IPS-18c (cell line): Measurements from ENCODE around the gene C5orf58.

Experiments used
- H3K4me3 ChIP-seq: 2 replicates; pipeline ENCODE4 v1.7.0; 2013; ENCODE audit warnings: low read depth, mild to moderate bottlenecking, low read length, moderate library complexity; ENCODE audit not compliant: insufficient read depth
- H3K9me3 ChIP-seq: one replicate; pipeline ENCODE4 v1.6.1; 2013; ENCODE audit warnings: mild to moderate bottlenecking, low read length, moderate library complexity; ENCODE audit not compliant: control insufficient read depth, insufficient read depth

The C5orf58 gene

DNA sequence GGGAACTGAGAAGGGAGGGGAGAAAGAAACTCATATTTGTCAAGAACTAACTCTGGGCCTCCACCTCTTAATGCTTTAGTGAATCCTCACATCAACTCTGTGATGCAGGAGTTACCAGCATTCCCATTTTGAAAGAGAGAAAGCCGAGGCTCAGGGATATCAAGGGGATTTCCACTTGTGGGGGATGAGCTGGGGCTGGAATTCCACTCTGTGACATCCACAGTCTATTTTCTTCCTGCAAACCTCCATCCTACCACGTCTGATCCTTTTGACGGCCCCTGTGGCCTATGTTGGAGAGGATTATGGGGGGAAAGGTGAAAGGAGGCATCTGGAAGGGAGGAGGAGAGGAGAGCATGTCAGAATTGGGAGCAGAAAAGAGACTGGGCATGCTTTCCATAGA is 55.8 kb downstream of the C5orf58 start:
- no peak overlapping the region for H3K4me3 ChIP-seq
- no peaks in the 10 kb centered on the region for H3K9me3 ChIP-seq

DNA sequence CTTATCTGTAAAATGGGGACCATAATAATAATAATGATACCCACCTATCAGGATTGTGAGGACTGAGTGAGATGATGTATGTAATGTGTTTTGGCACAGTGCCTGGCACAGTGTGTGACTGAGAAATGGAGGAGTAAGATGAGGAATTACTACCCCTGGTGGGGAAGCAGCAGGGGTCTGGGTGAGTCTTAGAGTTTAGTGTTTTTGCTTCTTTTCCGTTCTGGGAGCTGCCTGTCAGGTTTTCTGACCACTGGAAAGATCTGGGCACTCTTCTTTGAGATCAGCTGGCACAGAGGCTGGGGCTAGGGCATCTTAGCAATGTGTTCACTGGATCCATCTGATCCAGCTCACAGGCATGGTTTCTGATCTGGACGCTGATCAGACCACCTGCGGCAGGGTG is 56.3 kb downstream of the C5orf58 start:
- no peak overlapping the region for H3K4me3 ChIP-seq

DNA sequence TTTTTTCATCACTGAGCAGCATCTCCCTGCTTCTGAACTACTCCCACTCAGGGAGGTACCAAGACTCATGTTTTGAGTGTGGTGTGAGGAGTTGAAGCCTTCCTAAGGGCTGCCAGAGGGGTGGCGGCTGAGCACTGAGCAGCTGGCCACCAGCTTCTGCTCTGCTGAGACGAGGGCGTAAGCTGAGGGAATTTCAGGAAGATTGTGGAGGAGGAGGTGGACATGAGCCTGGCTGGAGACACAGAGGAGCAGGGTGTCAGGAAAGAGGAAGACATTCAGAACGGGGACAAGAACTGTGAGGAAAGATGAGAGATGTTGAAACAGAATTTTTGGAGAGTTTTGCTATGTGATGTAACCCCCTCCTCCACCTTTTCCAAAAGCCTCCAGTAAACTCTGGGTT is 57.0 kb downstream of the C5orf58 start:
- Histone ChIP-seq H3K4me3 (no peak overlapping the region), H3K9me3 (no peaks in the 10 kb centered on the region)

More for the DNA sequence above, 56.3 kb downstream of the C5orf58 start:
- no peaks in the 10 kb centered on the region for H3K9me3 ChIP-seq

DNA sequence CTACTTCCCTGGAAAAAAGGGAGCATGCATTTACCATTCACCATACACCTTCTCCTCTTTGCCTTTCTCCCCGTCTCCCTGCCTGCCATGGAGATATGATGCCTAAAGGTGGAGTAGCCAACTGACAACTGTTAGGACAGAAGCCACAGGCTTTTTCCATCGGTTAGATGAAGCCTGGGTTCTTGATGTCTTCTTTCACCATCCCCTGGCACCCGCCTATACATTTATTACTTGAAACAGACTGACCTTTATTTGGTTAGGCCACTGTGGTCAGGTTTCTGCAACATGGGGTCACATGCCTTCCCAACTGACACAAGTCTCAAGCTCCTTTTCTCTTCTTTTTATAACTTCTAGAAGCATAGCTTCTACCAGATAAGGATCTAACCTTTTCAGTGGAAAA is 57.7 kb downstream of the C5orf58 start:
- no peaks in the 10 kb centered on the region for H3K9me3 ChIP-seq
- H3K4me3 ChIP-seq, result no peak overlapping the region

DNA sequence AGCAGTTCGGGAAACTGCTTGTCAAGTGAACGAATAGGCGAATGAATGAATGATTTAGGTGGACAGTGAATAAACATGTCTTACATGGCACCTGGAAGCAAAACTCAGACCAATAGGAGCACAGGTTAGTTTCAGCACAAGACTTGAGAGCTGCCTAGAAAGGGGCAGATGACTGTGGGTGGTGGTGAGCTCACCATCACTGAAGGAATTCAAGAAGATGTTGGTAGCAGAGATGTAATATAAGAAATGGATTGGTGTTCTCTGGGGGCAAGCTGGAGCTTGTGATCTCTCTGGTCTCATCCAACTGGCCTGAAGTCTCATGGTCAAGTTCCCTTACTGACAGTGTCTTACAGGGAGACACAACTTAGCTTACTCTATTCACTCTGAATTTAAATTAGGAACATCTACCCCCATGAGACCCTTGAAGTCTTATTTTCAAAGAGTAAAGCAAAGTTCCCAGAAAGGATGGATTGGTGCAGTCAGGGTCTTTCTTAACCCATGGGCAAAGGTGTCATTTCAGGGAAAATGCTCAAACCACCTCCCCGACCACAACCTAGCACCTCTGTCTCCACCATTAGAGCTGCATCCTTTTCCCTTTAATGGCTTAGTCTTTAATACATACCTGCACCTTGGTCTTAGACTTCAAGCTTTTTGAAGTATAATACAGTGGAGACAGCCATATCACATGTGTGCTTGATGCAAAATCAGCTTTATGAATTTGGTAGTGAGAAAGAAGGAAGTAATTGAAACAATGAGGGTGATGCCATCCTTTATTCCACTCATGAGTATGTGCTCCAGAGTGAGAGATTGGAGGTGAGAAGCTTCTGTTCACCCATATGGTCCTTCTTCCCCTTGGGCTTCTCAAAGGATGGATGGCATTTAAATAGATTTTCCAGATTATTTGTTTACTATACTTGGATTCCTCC is 59.7 kb downstream of the C5orf58 start:
- no peak overlapping the region for H3K4me3 ChIP-seq
- H3K9me3 ChIP-seq, result no peaks in the 10 kb centered on the region

DNA sequence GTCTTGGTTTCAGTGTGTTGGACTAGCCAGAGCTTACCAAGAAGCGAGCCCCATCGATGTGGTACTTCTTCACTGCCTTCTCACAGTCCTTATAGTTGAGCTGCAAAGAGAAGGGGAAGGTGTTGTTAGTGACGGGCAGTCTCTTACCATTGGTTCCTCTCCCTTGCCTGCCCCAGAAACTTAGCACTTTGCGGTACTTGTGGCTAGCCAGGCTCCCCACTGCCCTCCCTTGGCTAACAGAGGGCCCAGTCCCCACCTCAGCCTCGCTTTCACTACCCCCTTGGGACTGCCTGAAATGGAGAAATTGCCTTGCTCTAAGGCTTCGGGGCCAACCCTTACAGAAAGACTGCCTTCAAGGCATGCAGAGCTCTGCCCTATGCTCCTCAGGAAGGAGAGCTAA is 60.5 kb downstream of the C5orf58 start:
- H3K9me3 ChIP-seq, result no peaks in the 10 kb centered on the region

DNA sequence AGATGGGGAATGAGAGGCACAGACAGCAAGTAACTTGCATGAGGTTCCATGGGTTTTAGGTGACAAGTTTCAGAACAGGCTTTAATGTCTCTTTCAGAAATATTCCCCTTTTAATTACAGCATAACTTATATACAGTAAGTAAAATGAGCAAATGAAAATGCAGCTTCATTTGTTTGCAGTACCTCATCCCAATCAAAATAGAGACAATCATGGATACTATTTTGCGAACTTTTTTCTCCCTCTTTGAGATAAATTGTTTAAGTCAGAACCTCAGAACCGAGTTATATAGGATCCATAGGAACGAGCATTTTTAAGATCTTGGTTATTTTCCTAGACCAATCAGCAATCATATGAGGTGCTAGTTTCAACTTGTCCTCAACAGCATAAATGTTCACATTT is 61.3 kb downstream of the C5orf58 start:
- no peak overlapping the region for H3K4me3 ChIP-seq
- no peaks in the 10 kb centered on the region for H3K9me3 ChIP-seq

More for the DNA sequence above, 60.5 kb downstream of the C5orf58 start:
- no peak overlapping the region for H3K4me3 ChIP-seq

DNA sequence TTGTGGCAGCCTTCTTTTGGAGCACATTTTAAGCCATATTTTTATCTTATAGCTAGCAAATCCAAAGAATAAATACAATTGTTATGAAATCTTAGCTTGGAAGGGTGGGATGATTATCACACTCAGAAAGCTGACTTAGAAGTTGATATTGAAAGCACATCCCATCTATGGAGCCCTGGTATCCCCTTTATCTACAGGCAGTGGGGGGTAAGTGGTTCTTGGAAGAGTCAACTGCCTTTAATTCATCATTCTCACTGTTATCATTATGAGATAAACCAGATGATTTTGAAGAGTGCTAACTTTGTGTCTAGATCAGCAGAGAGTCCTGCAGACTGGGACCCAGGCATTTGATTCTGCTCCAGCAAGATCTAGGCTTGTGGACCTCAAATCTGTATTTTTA is 61.8 kb downstream of the C5orf58 start:
- Histone ChIP-seq H3K9me3 (no peaks in the 10 kb centered on the region), H3K4me3 (no peak overlapping the region)
